ENCODE results near the gene ELP4. TPM values are rescaled to one million over a fixed set of nuclear protein-coding genes. Genes with fewer than 3 reads are reported as not detected.

Gene ELP4
- total RNA-seq, 1 experiment from 2014 or later, result 21.4 TPM

- no peak for TF ChIP-seq ZBTB33 (IDR thresholded peaks at IDR 0.05; ENCODE audit: extremely low read depth, insufficient replicate concordance, low read length)
- TF ChIP-seq POLR2A (IDR thresholded peaks at IDR 0.05; ENCODE audit: borderline replicate concordance, extremely low read depth, insufficient read depth, insufficient read length), result no peak
- no peak for TF ChIP-seq YY1 (IDR thresholded peaks at IDR 0.05; ENCODE audit: extremely low read depth, insufficient replicate concordance, low read depth, low read length)
- TF ChIP-seq ZFX (IDR thresholded peaks at IDR 0.05), result no peak
These were observed 193.4 kb downstream of the ELP4 start (continued) for GRCh38 chr11:31702966-31703365.

- ChIA-PET POLR2A (no interaction called here), CTCF (no interaction called here), RAD21 (ENCODE audit: low non-redundant PET in 1 of 2, low total read pairs in 2 of 2, uncharacterized antibody in 2 of 2, unreplicated experiment in 2 of 2) (no interaction called here)
- ATAC-seq, result no peak
- no peak overlapping the region for H3K27ac ChIP-seq (ENCODE audit: low read depth, low read length)
- H2AFZ ChIP-seq (ENCODE audit: low read depth, low read length, poor library complexity, severe bottlenecking), result no peak overlapping the region
- no peak for TF ChIP-seq ZNF274 (IDR thresholded peaks at IDR 0.05; ENCODE audit: low read depth, low read length)
- TF ChIP-seq ELF1 (IDR thresholded peaks at IDR 0.05; ENCODE audit: borderline replicate concordance, low read depth), result no peak
- no peak for TF ChIP-seq SP1 (IDR thresholded peaks at IDR 0.05; ENCODE audit: low read depth)
- H3K36me3 ChIP-seq (ENCODE audit: control insufficient read depth in 1 of 2, insufficient read depth in 2 of 2, low read length in 2 of 2), result no peaks in the 10 kb centered on the region
- DNase-seq (ENCODE audit: low read depth, low spot score), result no peak
- H3K4me3 ChIP-seq (replicated peaks in 1 of 2; ENCODE audit: low read depth in 1 of 2, low read length in 2 of 2), result no peak overlapping the region
- no TSS peak for BruUV-seq (replicated peaks)
- no peaks in the 10 kb centered on the region for H4K20me1 ChIP-seq (ENCODE audit: insufficient read depth)
- H3K9me3 ChIP-seq (ENCODE audit: control insufficient read depth in 1 of 2, insufficient read depth in 1 of 2, low read depth in 1 of 2, low read length in 2 of 2), result no peaks in the 10 kb centered on the region
- no peak overlapping the region for H3K4me2 ChIP-seq (ENCODE audit: low read length)
- H3K4me1 ChIP-seq (ENCODE audit: control insufficient read depth in 1 of 2, insufficient read depth in 2 of 2, low read length in 2 of 2), result no peaks in the 10 kb centered on the region
- no peaks in the 10 kb centered on the region for H3K79me2 ChIP-seq (ENCODE audit: insufficient read depth, low read length)
- intact Hi-C loops (cut with micrococcal nuclease), result no loop called here
- no peak overlapping the region for H3K9ac ChIP-seq (ENCODE audit: low read length)
- H3K27me3 ChIP-seq (ENCODE audit: insufficient read depth, low read length), result no peaks in the 10 kb centered on the region
- H3K9me2 ChIP-seq (ENCODE audit: insufficient read depth), result no peaks in the 10 kb centered on the region
These were observed 196.8 kb downstream of the ELP4 start for GRCh38 chr11:31706357-31706756.

All from HCT116 (cell line).